Stimulated activated CD8-positive, alpha-beta memory T cell treated with anti-CD3 and anti-CD28 coated beads, Interleukin-2, amount 100 ng/mL, for 1 hour (primary cell): ENCODE results near the gene FAM216B.

ENCODE experiments used
- DNase-seq, 2 donors: peaks; one replicate each; pipeline ENCODE4 v3.0.0-alpha.2; 2020; ENCODE audit warnings: low read depth in 2 of 2

The FAM216B gene

GRCh38 chr13:42832341-42833096 lies 51.1 kb downstream of the FAM216B start:
- DNase-seq = no peak

- DNase-seq = no peak
Observed at GRCh38 chr13:42834946-42835345, 53.6 kb downstream of the FAM216B start.

- DNase-seq = no peak
Observed at GRCh38 chr13:42836930-42837690, 55.7 kb downstream of the FAM216B start.
